ENCODE data around the gene RXRA. TPM values are rescaled to one million over a fixed set of nuclear protein-coding genes. Genes with fewer than 3 reads are reported as not detected.

The RXRA gene
- total RNA-seq, 1 donor from 2014 or later: 33.4 TPM

DNA sequence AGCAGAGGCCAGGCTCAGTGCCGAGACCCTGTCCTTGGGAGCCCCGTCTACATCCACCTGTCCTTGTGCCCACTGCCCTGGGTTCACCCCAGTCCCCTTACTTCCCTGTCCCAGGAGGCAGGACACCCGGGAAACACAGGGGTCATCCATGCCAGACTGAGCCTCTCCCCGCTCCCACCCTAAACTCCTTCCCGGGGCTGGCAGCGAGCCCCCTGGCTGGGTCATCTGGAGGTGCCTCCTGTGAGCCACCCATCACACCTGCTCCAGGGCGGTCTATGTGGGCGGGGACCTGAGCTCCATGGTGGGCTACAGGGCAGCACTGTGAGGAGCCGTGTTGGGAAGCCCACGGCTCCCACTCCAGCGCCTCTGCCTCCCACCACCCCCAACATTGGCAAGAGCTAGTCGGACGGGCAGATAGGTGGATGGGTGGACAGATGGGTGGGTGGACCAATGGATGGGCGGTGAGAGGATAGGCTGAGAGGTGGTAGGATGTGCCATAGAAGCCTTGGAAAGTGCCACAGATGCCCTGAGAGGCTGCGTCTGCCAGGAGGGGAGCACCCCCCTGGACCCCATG, 42.5 kb upstream of the RXRA start:
- Mint-ChIP-seq H3K4me3 (ENCODE audit: unreplicated experiment) (no peak overlapping the region), H3K27me3 (ENCODE audit: low read depth, unreplicated experiment) (peaks cover 19% of the 10 kb centered on the region), H3K27ac (ENCODE audit: unreplicated experiment) (no peak overlapping the region), H3K9me3 (ENCODE audit: unreplicated experiment) (no peaks in the 10 kb centered on the region), H3K36me3 (ENCODE audit: low read depth, unreplicated experiment) (no peaks in the 10 kb centered on the region), H3K4me1 (ENCODE audit: low read depth, unreplicated experiment) (no peaks in the 10 kb centered on the region)
- H3K4me2 ChIP-seq (ENCODE audit: low read length): no peak overlapping the region
- no peaks in the 10 kb centered on the region for H3K4me1 ChIP-seq (ENCODE audit: insufficient read depth, low read length)
- no peak overlapping the region for H3K27ac ChIP-seq (ENCODE audit: low read depth, low read length)
- H3K4me3 ChIP-seq (ENCODE audit: insufficient read depth, low read depth, low read length): no peak overlapping the region
- no peaks in the 10 kb centered on the region for H4K20me1 ChIP-seq (ENCODE audit: insufficient read depth, low read length)
- peaks cover 3% of the 10 kb centered on the region for H3K9me3 ChIP-seq (ENCODE audit: insufficient read depth, low read depth, low read length)
- H3K79me2 ChIP-seq (ENCODE audit: insufficient read depth, low read length): no peaks in the 10 kb centered on the region
- TF ChIP-seq, protein P1, sequence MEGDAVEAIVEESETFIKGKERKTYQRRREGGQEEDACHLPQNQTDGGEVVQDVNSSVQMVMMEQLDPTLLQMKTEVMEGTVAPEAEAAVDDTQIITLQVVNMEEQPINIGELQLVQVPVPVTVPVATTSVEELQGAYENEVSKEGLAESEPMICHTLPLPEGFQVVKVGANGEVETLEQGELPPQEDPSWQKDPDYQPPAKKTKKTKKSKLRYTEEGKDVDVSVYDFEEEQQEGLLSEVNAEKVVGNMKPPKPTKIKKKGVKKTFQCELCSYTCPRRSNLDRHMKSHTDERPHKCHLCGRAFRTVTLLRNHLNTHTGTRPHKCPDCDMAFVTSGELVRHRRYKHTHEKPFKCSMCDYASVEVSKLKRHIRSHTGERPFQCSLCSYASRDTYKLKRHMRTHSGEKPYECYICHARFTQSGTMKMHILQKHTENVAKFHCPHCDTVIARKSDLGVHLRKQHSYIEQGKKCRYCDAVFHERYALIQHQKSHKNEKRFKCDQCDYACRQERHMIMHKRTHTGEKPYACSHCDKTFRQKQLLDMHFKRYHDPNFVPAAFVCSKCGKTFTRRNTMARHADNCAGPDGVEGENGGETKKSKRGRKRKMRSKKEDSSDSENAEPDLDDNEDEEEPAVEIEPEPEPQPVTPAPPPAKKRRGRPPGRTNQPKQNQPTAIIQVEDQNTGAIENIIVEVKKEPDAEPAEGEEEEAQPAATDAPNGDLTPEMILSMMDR (IDR thresholded peaks at IDR 0.05; ENCODE audit: insufficient read depth, low read depth, low read length): no peak
- TF ChIP-seq EZH2 (IDR thresholded peaks at IDR 0.05; ENCODE audit: insufficient read depth, low read length): no peak
- no peak overlapping the region for H2AFZ ChIP-seq (ENCODE audit: low read depth, low read length)
- no peaks in the 10 kb centered on the region for H3K36me3 ChIP-seq (ENCODE audit: insufficient read depth, low read length)
- no peak for DNase-seq (ENCODE audit: low read depth)
- H3K27me3 ChIP-seq (ENCODE audit: insufficient read depth, low read length): peaks cover 25% of the 10 kb centered on the region
- H3K9ac ChIP-seq (ENCODE audit: low read length): no peak overlapping the region
- no peak for FAIRE-seq

DNA sequence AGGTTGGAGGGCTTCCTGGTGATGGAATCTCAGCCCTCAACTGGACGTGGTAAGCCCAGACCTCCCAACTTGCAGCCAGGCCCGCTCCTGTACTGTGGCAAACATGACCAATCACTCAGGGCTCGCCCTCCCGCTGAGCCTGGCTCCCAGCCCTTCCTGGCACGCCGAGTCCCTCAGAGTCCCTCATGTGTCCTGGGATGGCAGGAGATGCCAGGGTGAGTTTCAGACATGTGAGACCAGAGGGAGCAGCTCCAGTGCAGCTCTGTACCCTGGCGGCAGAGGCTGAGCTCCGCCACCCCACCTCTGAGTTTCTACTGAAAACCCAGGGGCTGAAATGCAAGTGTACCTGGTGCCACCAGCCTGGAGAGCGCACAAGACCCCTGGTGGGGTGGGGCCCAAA, 42.0 kb upstream of the RXRA start:
- Histone ChIP-seq H3K27me3 (ENCODE audit: insufficient read depth, low read length) (peaks cover 25% of the 10 kb centered on the region), H4K20me1 (ENCODE audit: insufficient read depth, low read length) (no peaks in the 10 kb centered on the region), H2AFZ (ENCODE audit: low read depth, low read length) (no peak overlapping the region), H3K4me1 (ENCODE audit: insufficient read depth, low read length) (no peaks in the 10 kb centered on the region), H3K36me3 (ENCODE audit: insufficient read depth, low read length) (no peaks in the 10 kb centered on the region), H3K79me2 (ENCODE audit: insufficient read depth, low read length) (no peaks in the 10 kb centered on the region), H3K27ac (ENCODE audit: low read depth, low read length) (no peak overlapping the region), H3K4me2 (ENCODE audit: low read length) (no peak overlapping the region), H3K9me3 (ENCODE audit: insufficient read depth, low read depth, low read length) (no peaks in the 10 kb centered on the region), H3K4me3 (ENCODE audit: insufficient read depth, low read depth, low read length) (no peak overlapping the region), H3K9ac (ENCODE audit: low read length) (no peak overlapping the region)
- Mint-ChIP-seq H3K9me3 (ENCODE audit: unreplicated experiment) (no peaks in the 10 kb centered on the region), H3K4me1 (ENCODE audit: low read depth, unreplicated experiment) (no peaks in the 10 kb centered on the region), H3K4me3 (ENCODE audit: unreplicated experiment) (no peak overlapping the region), H3K27ac (ENCODE audit: unreplicated experiment) (no peak overlapping the region), H3K36me3 (ENCODE audit: low read depth, unreplicated experiment) (no peaks in the 10 kb centered on the region), H3K27me3 (ENCODE audit: low read depth, unreplicated experiment) (peaks cover 21% of the 10 kb centered on the region)
- no peak for TF ChIP-seq EZH2 (IDR thresholded peaks at IDR 0.05; ENCODE audit: insufficient read depth, low read length)
- TF ChIP-seq, protein P1 (IDR thresholded peaks at IDR 0.05; ENCODE audit: insufficient read depth, low read depth, low read length): no peak
- DNase-seq (ENCODE audit: low read depth): no peak
- FAIRE-seq: no peak

DNA sequence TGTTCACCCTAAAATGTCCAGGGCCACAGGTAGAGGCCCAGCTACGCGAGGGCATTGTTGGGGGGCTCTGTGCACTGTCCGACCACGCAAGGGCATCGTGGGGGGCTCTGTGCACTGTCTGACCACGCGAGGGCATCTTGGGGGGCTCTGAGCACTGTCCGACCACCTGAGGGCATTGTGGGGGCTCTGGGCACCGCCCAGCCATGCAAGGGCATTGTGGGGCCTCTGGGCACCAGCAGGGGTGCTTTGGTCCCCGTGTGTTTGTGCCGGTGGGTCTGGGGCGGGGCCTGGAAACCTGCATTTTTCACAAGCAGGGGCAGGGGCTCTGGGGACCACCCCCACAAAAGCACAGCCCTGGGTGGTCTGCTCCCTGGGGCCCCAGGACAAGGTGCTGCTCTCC, 41.5 kb upstream of the RXRA start:
- Histone ChIP-seq H3K4me2 (ENCODE audit: low read length) (no peak overlapping the region), H3K9ac (ENCODE audit: low read length) (no peak overlapping the region), H3K9me3 (ENCODE audit: insufficient read depth, low read depth, low read length) (no peaks in the 10 kb centered on the region), H3K4me3 (ENCODE audit: insufficient read depth, low read depth, low read length) (no peak overlapping the region), H3K4me1 (ENCODE audit: insufficient read depth, low read length) (no peaks in the 10 kb centered on the region), H3K79me2 (ENCODE audit: insufficient read depth, low read length) (no peaks in the 10 kb centered on the region), H3K27me3 (ENCODE audit: insufficient read depth, low read length) (peaks cover 25% of the 10 kb centered on the region), H4K20me1 (ENCODE audit: insufficient read depth, low read length) (no peaks in the 10 kb centered on the region), H3K36me3 (ENCODE audit: insufficient read depth, low read length) (no peaks in the 10 kb centered on the region), H3K27ac (ENCODE audit: low read depth, low read length) (no peak overlapping the region), H2AFZ (ENCODE audit: low read depth, low read length) (no peak overlapping the region)
- no peaks in the 10 kb centered on the region for H3K4me1 Mint-ChIP-seq (ENCODE audit: low read depth, unreplicated experiment)
- TF ChIP-seq, protein P1 (IDR thresholded peaks at IDR 0.05; ENCODE audit: insufficient read depth, low read depth, low read length): no peak
- no peaks in the 10 kb centered on the region for H3K36me3 Mint-ChIP-seq (ENCODE audit: low read depth, unreplicated experiment)
- H3K9me3 Mint-ChIP-seq (ENCODE audit: unreplicated experiment): no peaks in the 10 kb centered on the region
- DNase-seq (ENCODE audit: low read depth) (no peak), FAIRE-seq (no peak)
- H3K27me3 Mint-ChIP-seq (ENCODE audit: low read depth, unreplicated experiment): peaks cover 25% of the 10 kb centered on the region
- no peak overlapping the region for H3K27ac Mint-ChIP-seq (ENCODE audit: unreplicated experiment)
- H3K4me3 Mint-ChIP-seq (ENCODE audit: unreplicated experiment): no peak overlapping the region

Data from astrocyte (in vitro differentiated cells and primary cell).